NCI-H2196 treated with DMSO at 0.1 percent for 48 hours (cell line): Measurements from ENCODE around the gene PCNX4.
"Not testable (repeated sequence)": the region's sequence is repeated elsewhere in the genome, so short reads cannot be mapped to it uniquely, and the experiment has no call there.

Experiments
- DNase-seq: peaks from one replicate; lab custom pipeline; 2025; ENCODE audit not compliant: unreplicated experiment; lab: John Stamatoyannopoulos, UW

PCNX4 gene

DNA sequence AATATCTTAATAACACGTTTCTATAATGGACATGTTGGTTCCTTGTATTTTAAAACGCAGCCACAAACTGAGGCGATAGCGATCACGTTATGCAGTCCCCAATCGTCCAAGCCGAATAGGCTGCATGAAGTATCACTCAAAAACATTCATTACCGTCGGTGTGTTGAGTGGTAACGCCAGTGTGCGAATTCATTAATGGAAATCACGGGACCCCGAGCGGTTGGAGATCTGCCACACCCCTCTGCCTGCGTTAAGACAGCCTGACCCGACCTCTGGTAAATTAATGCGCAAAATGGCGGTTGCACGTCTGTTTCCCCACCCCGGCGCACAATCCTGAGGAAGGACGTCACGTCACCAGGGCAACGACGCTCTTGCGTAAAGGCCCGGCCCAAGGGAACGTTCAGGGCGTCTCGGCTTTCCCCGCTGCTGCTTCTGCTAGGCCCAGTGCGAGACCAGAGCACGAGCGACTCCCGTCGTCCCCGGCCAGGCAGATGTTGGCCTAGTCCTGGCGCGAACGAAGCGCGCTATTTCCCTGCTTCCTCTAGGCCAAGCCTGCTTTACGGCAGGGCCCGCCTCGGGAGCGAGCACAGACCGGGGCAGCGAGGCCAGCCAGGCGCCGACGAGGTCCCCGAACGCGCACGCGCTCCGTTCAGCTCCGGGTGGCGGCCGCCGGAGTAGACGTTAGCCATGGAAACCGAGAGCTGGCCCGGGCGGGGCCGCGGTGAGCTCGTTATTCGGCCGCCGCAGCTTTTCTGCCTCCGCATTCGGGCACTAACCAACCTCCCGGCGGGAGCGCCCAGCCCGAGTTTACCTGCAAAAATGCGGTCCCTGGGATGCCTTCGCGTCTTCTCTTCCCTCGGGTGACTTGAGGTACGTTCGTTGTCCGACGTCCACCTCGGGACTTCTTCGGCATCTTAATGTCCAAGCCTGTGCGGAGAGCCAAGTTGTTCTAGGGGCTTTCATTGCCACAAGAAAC lies at the start of gene PCNX4:
Gene PCNX4, plus strand, starts transcription at position 374 of the 976 bp plus-strand sequence. CDS start 15,716 bp downstream, outside the sequence.
- peak; percentile 98 for DNase-seq

DNA sequence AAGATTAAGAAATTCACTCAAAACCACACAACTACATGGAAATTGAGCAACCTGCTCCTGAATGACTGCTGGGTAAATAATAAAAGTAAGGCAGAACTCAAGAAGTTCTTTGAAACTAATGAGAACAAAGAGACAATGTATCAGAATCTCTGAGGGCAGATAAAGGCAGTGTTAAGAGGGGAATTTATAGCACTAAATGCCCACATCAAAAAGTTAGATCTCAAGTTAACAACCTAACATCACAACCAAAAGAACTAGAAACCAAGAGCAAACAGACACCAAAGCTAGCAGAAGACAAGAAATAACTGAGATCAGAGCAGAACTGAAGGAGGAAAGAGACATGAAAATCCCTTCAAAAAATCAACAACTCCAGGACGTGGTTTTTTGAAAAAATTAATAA lies 43.7 kb upstream of the PCNX4 start:
- DNase-seq = not testable (repeated sequence)

DNA sequence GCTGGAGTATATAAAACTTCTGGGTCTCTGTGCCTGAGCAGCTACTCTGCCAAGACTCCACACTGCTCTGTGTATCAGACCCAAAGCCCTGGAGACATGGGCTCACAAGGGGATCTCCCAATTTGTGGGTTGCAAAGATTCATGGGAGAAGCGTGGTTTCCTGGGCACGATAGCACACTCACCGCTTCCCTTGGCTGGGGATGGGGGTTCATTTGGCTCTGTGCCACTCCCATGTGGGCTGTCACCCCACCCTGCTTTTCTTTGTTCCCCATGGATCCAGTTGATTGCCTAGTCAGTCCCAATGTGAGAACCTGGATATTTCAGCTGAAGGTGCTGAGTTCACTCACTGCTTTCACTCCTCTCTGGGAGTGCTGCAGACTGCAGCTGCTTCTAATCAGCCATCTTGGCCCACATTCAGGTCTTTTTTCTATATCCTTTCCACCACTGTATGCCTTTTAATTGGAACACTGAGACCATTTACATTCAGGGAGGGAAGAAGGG lies 40.0 kb upstream of the PCNX4 start:
- no peak for DNase-seq

DNA sequence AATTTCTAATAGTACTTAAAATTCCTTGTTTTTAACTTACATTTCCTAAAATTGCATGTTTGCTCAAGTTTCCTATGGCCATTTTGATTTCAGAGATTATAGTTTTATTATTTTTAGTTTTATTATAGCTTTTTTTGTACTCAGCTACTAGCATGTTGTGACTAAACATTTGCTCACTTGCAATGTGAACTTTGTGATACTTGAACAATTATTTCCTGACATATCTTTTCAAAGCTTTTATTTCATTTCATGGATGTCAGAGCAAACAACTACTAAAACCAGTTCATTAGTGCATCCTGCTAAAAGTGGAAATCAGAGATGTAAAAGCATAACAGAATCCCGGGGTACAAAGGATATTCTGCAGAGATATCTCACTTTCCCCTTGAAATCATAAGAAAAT lies 33.6 kb upstream of the PCNX4 start:
- no peak for DNase-seq

DNA sequence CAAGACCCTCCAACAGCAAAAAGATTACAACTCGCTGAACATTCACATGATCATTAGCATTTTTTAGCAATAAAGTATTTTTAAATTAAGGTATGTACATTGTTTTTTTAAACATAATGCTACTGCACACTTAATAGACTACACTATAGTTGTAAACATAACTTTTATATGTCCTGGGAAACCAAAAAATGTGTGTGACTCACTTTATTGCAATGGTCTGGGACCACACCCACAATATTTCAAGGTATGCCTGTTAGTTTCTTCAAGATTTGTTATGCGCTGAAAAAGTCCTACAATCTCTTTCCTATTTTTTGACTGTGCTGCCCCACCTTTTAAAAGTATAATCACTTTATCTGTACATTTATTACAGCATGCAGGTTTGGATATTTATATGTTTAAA lies 30.4 kb upstream of the PCNX4 start:
- DNase-seq = no peak

DNA sequence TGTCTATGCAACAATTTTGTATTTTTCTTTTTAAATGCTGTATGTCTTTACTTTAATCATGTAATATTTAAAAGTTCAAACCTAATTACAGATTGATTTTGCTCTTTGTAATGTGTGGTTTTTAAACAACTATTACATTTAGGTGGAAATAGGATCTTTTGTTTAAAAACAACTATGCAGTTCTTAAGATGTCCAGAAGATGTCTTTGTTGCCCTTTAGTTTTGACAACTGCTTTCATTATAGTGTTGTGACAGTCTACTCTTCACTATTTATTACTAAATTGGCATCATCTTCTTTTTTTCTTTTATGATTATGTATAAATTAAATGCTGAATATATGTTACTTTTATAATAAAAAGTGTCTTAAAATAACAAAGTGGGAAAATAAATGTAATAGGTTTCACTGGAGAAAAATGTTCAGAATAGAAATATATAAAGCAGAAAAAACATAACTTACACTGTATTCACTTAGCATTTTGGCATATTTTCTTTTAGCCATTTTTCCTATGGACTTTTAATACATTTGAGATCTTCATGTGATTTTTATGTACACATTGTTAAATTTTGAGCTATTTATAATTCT lies 27.1 kb upstream of the PCNX4 start:
- no peak for DNase-seq

DNA sequence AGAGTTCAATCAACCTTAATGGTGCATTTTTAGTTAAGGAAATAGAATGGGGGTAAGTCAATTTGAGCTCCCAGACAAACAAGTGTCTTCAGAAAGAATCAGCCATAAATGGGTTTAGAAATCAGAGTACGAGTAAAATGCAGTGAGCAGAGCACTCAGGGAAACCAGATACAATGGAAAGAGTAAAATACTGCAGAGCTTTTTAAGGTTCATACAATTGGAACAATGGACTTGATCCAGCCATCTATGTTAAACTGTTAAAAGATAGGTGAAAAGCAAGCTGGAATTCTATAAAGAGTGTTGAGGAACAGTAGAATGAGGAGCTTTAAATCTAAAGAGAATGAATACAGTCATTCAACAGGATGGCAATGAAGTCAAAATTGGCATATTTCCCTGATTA lies 23.8 kb upstream of the PCNX4 start:
- DNase-seq = no peak

DNA sequence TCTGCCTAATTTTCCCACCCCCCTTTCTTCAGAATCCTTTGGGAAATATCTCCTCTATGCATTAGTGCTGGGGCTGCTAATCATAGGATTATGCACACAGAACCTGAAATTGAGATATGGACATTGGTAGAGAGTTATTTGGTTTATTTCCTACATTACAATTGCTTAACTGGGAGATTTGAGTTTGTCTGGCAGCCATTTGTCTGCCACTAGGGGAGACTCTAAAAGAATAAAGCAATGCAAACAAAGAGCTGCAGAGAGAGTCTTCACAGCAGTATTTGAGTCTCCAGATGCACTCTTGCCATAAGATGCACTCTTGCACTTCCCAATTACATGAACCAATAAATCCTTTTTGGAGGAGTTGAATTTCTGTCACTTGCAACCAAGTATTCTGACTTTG lies 12.0 kb upstream of the PCNX4 start:
- no peak for DNase-seq

DNA sequence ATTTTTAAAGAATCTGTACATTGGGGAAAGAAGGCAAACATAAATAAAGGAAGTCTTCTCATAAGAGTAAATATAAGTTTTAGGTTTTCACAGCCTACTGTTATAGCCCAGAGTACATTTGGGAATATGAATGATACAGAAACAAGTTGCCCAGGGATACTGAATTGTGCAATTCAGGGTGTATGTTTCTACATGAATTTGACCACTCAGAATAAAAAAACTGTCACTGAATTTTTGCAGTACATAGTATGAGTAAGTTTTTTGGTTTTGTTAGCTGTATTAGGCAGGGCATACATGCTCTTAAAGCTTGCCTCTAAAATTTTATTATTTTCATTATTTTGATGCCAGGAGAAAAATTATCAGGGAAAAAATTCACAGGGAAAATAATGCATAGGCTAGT lies 6.6 kb upstream of the PCNX4 start:
- no peak for DNase-seq

DNA sequence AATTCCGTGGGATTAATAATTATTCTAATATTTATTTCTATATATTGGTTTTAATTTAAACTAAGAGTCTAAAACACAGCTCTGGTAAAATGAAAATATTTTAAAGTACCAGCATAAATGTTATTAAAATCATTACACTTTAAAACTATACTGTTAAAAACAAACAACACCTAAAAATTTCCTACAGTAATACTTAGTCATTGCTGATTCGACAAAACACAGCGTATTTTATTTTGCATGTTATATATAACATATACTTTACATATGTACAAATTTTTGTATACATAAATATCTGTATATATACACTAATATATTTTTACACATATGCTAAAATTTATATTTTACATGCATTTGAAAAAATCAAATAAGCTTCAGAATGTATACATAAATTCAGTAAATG lies 6.0 kb upstream of the PCNX4 start:
- DNase-seq = no peak

DNA sequence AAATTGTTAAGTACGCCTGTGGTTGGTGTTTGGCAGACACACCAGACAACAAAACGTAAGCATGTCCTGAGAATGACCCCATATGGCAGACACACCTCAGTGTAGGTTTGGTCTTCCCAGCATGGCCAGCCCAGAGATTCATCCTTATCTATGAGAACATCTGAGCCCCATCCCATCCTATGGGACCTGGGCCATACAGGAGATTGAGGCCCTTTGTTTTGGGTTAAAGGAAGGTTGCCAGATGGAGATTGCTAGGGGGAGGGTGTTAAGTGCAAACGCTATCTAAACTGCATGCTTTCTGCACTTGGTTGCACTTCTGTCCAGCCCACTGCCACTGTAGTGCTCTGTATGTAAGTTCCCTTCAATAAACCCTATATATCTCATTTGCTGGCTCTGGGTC lies 4.1 kb upstream of the PCNX4 start:
- DNase-seq = no peak

DNA sequence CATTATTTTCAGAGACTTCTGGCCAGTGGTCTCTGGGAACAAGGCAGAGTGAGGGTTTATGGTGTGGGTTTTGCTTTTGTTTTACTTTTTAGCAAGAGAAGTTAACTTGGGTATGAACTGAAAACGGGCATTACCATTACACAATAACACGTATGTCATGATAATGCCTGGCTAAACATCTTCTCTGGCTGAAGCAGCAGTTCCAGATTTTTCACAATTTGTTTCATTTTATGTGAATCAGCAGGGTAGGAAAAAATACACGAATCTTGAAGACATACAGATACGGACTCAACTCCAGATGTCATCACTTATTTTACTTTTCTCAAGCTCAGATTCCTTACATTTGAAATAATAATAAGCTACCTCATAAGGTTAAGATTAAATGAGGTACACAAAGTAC lies 2.5 kb upstream of the PCNX4 start:
- DNase-seq = no peak

DNA sequence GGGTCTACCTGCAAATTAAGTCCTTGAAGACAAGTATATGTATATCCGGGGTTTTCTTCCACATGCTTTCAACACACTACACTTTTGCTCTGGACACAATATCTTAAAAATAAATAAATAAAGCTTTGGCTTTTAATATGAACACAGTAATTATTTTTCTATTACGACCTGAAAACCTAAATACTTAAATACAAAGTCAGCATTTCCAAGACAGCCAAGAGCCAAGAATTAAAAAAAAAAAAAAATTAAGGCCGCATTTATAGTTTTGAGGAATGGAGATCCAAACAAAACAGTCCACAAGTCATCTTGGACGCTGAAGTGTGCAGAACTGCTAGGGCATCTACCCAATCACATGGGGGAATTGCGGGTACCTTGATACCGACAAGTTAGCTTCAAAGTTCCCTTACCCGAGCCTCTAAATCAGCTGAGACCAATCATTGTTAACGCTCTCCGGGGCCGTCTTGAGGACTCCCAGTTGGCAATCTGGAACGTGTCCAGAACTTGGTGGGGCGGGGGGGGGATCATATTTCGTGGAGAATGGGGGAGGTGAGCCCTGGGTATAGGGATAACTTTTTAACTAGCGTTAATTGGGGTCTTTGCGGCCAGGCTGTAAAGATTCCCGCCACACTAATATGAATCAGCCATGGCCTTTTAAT lies 731 bp upstream of the PCNX4 start:
- peak; percentile 36 for DNase-seq

DNA sequence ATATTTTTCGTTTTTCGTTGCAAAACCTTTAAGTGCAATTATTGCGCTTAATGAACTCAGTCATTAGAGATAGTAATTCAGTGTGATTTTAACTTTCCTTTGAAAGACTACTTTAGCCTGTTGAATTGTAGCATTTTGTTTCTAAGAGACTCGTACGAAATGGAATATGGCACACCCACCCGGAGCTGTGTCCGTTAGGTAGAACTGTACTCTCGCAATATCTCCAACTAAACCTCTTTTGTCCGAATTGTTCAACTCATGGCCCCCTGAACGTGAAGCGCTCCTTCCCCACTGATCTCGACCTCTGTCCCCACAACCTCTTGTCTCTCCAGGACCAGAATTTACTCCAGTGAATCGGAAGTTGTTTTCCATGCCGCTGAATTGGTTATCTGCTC lies 800 bp downstream of the PCNX4 start:
- DNase-seq = no peak

DNA sequence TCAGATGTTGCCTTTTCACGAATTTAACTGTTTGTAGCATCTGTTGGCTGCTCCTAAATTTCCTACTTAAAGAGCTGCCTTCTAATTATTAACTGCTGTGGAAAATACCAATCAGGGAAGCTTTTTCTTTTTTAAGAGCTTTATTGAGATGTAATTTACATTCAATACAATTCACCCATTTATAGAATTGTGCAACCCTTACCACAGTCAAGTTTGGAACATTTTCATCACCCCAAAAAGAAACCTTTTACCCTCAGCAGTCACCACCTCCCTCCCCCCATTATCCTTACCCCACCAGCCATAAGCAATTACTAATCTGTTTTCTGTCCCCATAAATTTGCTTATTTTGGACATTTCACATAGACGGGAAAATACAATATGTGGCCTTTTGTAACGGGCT lies 1.4 kb downstream of the PCNX4 start:
- no peak for DNase-seq

DNA sequence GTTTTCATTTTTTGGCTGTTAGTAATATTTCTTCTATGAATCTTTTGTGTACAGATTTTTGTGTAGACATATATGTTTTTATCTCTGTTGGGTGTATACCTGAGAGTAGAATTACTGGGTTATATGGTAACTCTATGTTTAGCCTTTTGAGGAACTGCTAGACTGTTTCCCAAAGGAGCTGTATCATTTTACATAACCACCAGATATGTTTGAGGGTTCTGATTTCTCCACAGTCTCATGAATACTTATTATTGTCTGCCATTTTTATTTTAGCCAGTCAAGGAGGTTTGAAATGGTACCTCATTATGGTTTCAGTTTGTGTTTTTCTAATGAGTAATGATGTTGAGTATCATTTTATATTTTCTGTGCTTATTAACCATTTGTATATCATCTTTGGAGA lies 1.9 kb downstream of the PCNX4 start:
- DNase-seq = no peak

DNA sequence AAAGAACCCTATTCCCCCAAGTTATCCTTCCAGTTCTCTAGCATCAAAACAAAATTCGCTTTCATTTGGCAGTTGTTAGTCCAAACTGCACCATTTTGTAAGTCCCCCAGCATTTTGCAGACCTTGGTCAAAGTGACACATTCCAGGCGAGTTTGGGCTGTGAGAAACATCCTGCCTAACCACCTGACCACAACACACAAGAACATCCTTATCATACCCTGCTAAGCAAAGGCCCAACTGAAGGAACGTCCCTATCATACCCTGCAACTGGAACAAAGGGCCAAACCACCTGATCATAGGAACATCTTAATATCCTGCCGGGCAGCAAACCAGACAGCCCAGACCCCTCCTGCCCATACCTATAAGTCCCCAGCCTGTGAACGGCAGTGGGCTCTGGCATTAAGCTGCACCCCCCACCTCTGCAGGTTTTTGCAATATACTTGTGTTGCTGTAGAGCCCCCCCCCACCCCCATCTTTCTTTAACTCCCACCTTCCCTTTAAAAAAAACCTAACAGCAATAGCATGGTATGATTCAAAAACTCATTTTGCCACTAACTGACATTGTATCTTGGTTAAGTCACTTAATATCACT lies 2.7 kb downstream of the PCNX4 start:
- no peak for DNase-seq

DNA sequence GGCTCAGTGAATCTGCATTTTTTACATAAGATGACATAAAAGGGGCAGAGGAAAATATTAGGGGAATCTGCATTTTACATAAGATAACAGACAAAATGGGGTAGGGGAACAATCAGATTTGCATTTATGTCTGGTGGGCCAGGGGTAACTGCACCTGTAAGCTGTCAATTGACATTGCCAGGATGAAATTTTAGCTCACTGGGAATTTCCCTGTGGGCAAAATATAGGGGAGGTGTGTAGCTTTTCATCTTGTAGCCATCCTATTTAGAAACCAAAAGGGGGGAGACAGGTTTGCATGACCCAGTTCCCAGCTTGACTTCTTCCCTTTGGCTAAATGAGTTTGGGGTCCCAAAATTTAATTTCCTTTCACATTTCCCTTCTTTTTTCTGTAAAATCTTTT lies 3.5 kb downstream of the PCNX4 start:
- DNase-seq = no peak

DNA sequence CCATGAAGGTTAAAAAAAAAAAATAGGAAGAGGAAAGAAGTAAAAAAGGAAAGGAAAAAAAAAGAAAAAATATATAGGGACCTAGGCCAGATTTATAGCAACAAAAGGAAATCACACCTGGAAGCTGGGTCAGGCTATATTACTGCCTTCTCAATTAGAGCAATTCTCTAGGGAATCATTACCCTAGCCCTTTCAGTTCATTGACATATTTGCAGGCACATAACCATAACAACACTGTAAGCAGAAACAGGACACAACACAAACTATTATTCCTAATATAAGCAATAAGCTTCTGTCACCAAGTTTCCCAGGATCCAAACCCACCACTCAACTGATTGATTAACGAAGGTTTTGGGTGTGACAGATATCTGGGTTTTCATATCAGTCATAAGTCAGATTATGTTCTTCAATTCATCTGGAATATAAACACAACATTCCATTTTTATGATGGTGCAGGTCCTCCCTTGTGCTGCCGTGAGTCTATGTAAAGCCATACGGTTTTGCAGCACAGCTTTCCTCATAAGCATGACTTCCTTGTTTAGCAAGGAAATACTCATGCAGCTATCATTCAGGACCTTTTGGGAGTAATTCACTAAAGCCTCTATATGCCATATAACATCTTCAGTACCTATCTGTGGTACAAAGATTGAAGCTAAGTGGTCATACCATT lies 4.2 kb downstream of the PCNX4 start:
- no peak for DNase-seq

DNA sequence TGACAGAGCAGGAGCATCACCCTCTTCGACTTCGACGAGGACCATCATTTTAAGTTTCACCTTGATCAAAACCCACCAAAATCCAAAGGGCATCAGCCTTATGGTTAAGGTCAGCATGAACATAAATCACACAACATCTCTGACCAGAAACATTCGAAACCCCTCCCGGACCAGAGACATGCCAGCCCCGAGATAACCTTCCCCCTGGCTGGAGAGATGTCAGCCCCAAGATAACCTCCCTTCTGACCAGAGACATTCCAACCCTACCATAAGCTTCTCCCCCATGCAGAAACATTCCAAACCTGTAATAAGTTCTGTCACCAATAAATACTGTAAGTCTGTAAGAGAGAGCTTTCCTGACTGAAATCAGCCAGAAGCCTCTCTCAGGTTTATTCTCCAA lies 6.3 kb downstream of the PCNX4 start:
- DNase-seq = no peak

DNA sequence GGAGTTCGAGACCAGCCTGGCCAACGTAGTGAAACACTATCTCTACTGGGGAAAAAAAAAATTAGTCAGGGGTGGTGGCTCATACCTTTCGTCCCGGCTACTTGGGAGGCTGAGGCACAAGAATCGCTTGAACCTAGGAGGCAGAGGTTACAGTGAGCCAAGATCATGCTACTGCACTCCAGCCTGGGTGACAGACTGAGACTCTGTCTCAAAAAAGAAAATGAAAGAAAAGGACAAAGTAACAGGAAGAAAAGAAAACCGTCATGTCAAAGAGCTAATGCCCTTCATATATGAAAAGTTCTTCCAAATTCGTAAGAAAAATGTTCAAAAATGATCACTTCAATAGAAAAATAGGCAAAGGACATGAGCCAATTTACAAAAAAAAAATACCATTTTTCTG lies 8.1 kb downstream of the PCNX4 start:
- DNase-seq = not testable (repeated sequence)
